Measurements from ENCODE around the gene NPW.

The NPW gene

GRCh38 chr16:1978476-1979120, 41.0 kb upstream of the NPW start:
- Histone ChIP-seq H3K4me2 (ENCODE audit: low read length) (no peak overlapping the region), H3K9me3 (ENCODE audit: control insufficient read depth, insufficient read depth, low read length) (no peaks in the 10 kb centered on the region), H3K27me3 (ENCODE audit: control insufficient read depth, low read length) (peaks cover 36% of the 10 kb centered on the region), H3K27ac (ENCODE audit: low read depth, low read length) (no peak overlapping the region), H3K4me1 (ENCODE audit: control insufficient read depth, low read length) (peaks cover 13% of the 10 kb centered on the region), H3K4me3 (ENCODE audit: low read length) (no peak overlapping the region), H3K79me2 (ENCODE audit: control insufficient read depth, low read length) (peaks cover 11% of the 10 kb centered on the region), H3K36me3 (ENCODE audit: control insufficient read depth, low read length) (peaks cover 54% of the 10 kb centered on the region), H3F3A (ENCODE audit: control insufficient read depth, insufficient read depth) (peaks cover 8% of the 10 kb centered on the region), H3K9me2 (replicated peaks; ENCODE audit: control insufficient read depth, low read length) (no peaks in the 10 kb centered on the region), H4K20me1 (ENCODE audit: control insufficient read depth, insufficient read depth, low read depth, low read length) (no peaks in the 10 kb centered on the region)
- no peak for TF ChIP-seq EZH2phosphoT487 (IDR thresholded peaks at IDR 0.05; ENCODE audit: borderline replicate concordance, low read length)
- TF ChIP-seq CTCF (IDR thresholded peaks at IDR 0.05; ENCODE audit: low read depth, low read length, poor library complexity, severe bottlenecking), result no peak

- Histone ChIP-seq H3K36me3 (ENCODE audit: control insufficient read depth, low read length) (peaks cover 49% of the 10 kb centered on the region), H3K4me2 (ENCODE audit: low read length) (no peak overlapping the region), H3F3A (ENCODE audit: control insufficient read depth, insufficient read depth) (peaks cover 8% of the 10 kb centered on the region), H3K79me2 (ENCODE audit: control insufficient read depth, low read length) (peaks cover 5% of the 10 kb centered on the region), H3K9me2 (replicated peaks; ENCODE audit: control insufficient read depth, low read length) (no peaks in the 10 kb centered on the region), H4K20me1 (ENCODE audit: control insufficient read depth, insufficient read depth, low read depth, low read length) (no peaks in the 10 kb centered on the region), H3K4me3 (ENCODE audit: low read length) (no peak overlapping the region), H3K4me1 (ENCODE audit: control insufficient read depth, low read length) (peaks cover 14% of the 10 kb centered on the region), H3K27ac (ENCODE audit: low read depth, low read length) (no peak overlapping the region), H3K9me3 (ENCODE audit: control insufficient read depth, insufficient read depth, low read length) (no peaks in the 10 kb centered on the region), H3K27me3 (ENCODE audit: control insufficient read depth, low read length) (peaks cover 37% of the 10 kb centered on the region)
- TF ChIP-seq EZH2phosphoT487 (IDR thresholded peaks at IDR 0.05; ENCODE audit: borderline replicate concordance, low read length) (no peak), CTCF (IDR thresholded peaks at IDR 0.05; ENCODE audit: low read depth, low read length, poor library complexity, severe bottlenecking) (no peak)
Measured at GRCh38 chr16:1979271-1980029, 40.1 kb upstream of the NPW start.

GRCh38 chr16:1980030-1980769, 39.4 kb upstream of the NPW start:
- peaks cover 46% of the 10 kb centered on the region for H3K36me3 ChIP-seq (ENCODE audit: control insufficient read depth, low read length)
- H3K9me3 ChIP-seq (ENCODE audit: control insufficient read depth, insufficient read depth, low read length), result no peaks in the 10 kb centered on the region
- H3K4me3 ChIP-seq (ENCODE audit: low read length), result no peak overlapping the region
- peaks cover 21% of the 10 kb centered on the region for H3K4me1 ChIP-seq (ENCODE audit: control insufficient read depth, low read length)
- H3F3A ChIP-seq (ENCODE audit: control insufficient read depth, insufficient read depth), result peaks cover 8% of the 10 kb centered on the region
- H3K27me3 ChIP-seq (ENCODE audit: control insufficient read depth, low read length), result peaks cover 37% of the 10 kb centered on the region
- no peaks in the 10 kb centered on the region for H4K20me1 ChIP-seq (ENCODE audit: control insufficient read depth, insufficient read depth, low read depth, low read length)
- H3K9me2 ChIP-seq (replicated peaks; ENCODE audit: control insufficient read depth, low read length), result no peaks in the 10 kb centered on the region
- H3K4me2 ChIP-seq (ENCODE audit: low read length), result no peak overlapping the region
- H3K27ac ChIP-seq (ENCODE audit: low read depth, low read length), result no peak overlapping the region
- TF ChIP-seq EZH2phosphoT487 (IDR thresholded peaks at IDR 0.05; ENCODE audit: borderline replicate concordance, low read length), result no peak
- no peak for TF ChIP-seq CTCF (IDR thresholded peaks at IDR 0.05; ENCODE audit: low read depth, low read length, poor library complexity, severe bottlenecking)
- peaks cover 10% of the 10 kb centered on the region for H3K79me2 ChIP-seq (ENCODE audit: control insufficient read depth, low read length)

Data from DOHH2 (cell line).